ENCODE results near the gene PHF14. TPM values are rescaled to one million over a fixed set of nuclear protein-coding genes. Genes with fewer than 3 reads are reported as not detected.

PHF14 gene
- polyA plus RNA-seq, 3 donors, result 4.8 to 7.4 (median 5.4) TPM

DNA sequence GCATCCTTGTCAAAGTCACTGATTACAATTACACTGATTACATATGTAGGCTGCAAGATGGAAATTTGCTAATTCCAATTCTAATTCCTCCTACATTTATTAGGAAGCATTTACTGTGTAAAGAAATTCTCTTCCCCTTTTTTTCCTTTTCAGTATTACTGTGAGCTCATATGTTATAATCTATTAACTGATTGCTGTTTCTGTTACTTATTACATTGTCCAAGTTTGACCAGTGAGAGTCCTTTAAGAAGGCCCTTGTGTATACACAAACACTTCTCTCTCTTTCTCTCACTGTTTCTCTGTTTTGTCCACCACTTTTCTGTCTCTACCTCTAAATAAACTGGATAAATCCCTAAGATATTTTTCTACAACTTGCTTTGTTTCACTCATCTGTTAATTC is 31.5 kb downstream of the PHF14 start:
- H3K36me3 ChIP-seq (replicated peaks in 1 of 2; ENCODE audit: control insufficient read depth in 1 of 2, insufficient read depth in 2 of 2, low read length in 2 of 2), result peaks cover 0 to 19% of the 10 kb centered on the region in 2 donors
- no peak overlapping the region for H3K4me3 ChIP-seq (replicated peaks in 1 of 3; ENCODE audit: low read depth in 2 of 3, low read length in 3 of 3)

DNA sequence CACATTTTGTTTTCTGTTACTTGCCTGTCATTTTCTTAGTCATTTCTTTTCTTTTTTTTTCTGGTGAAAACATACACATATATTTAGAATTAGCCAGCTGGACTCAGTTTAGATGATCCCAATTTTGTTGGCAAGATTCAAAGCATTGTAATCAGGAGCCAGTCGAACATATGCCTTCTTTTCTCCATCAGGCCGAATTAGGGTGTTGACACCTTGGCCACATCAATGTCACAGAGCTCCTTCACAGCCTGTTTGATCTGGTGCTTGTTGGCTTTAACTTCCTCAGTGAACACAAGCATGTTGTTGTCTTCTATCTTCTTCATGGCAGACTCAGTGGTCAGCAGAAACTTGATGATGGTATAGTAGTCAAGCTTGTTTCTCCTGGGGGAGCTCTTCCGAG is 32.6 kb downstream of the PHF14 start:
- H3K9ac ChIP-seq (ENCODE audit: insufficient read depth, low read length, poor library complexity, severe bottlenecking), result no peak overlapping the region
- no peak overlapping the region for H3K27ac Mint-ChIP-seq
- no peaks in the 10 kb centered on the region for H3K27me3 ChIP-seq (ENCODE audit: control insufficient read depth in 2 of 2, insufficient read depth in 2 of 2, low read length in 2 of 2)
- no peaks in the 10 kb centered on the region for H3K4me1 ChIP-seq (ENCODE audit: control insufficient read depth in 1 of 2, insufficient read depth in 2 of 2, low read length in 2 of 2)
- no peaks in the 10 kb centered on the region for H3K4me1 Mint-ChIP-seq
- no peak for TF ChIP-seq CTCF (IDR thresholded peaks at IDR 0.05)
- H3K9me3 Mint-ChIP-seq, result peaks cover 0 to 2% (median 0%) of the 10 kb centered on the region in 7 donors
- H3K27me3 Mint-ChIP-seq (ENCODE audit: low read depth in 3 of 3), result peaks cover 0 to 2% (median 0%) of the 10 kb centered on the region in 3 donors
- no peak overlapping the region for H2AFZ ChIP-seq (ENCODE audit: insufficient read depth, low read depth, low read length, poor library complexity, severe bottlenecking)
- H4K20me1 ChIP-seq (ENCODE audit: insufficient read depth, low read length), result peaks cover 2% of the 10 kb centered on the region
- no peak for DNase-seq
- WGBS (ENCODE audit: insufficient coverage), result 100% methylated on average over 1 of the region's 3 CpGs
- no peak overlapping the region for H3K4me2 ChIP-seq (replicated peaks; ENCODE audit: extremely low read depth, low read length, poor library complexity, severe bottlenecking)
- no peak overlapping the region for H3K27ac ChIP-seq (ENCODE audit: low read depth in 1 of 2, low read length in 2 of 2)
- H3K36me3 ChIP-seq (replicated peaks in 1 of 2; ENCODE audit: control insufficient read depth in 1 of 2, insufficient read depth in 2 of 2, low read length in 2 of 2), result peaks cover 0 to 19% of the 10 kb centered on the region in 2 donors
- H3K79me2 ChIP-seq (ENCODE audit: insufficient read depth, low read length), result no peaks in the 10 kb centered on the region
- H3K36me3 Mint-ChIP-seq, result peaks cover 19 to 45% of the 10 kb centered on the region in 2 donors
- no peaks in the 10 kb centered on the region for H3K9me3 ChIP-seq (replicated peaks in 1 of 2; ENCODE audit: control insufficient read depth in 1 of 2, insufficient read depth in 1 of 2, low read length in 2 of 2)
- H3K4me3 ChIP-seq (replicated peaks in 1 of 3; ENCODE audit: low read depth in 2 of 3, low read length in 3 of 3), result no peak overlapping the region
- no peak overlapping the region for H3K4me3 Mint-ChIP-seq
- intact Hi-C loops (cut with micrococcal nuclease), result no loop called here

More for the DNA sequence above, 31.5 kb downstream of the PHF14 start:
- TF ChIP-seq CTCF (IDR thresholded peaks at IDR 0.05), result no peak
- H3K27me3 ChIP-seq (ENCODE audit: control insufficient read depth in 2 of 2, insufficient read depth in 2 of 2, low read length in 2 of 2), result no peaks in the 10 kb centered on the region
- H3K4me2 ChIP-seq (replicated peaks; ENCODE audit: extremely low read depth, low read length, poor library complexity, severe bottlenecking), result no peak overlapping the region
- DNase-seq, result no peak
- no peak overlapping the region for H3K27ac ChIP-seq (ENCODE audit: low read depth in 1 of 2, low read length in 2 of 2)
- intact Hi-C loops (cut with micrococcal nuclease), result no loop called here
- Mint-ChIP-seq H3K27ac (peak overlapping the region in 2 of 7 donors; percentile 6 to 40), H3K27me3 (ENCODE audit: low read depth in 3 of 3) (peaks cover 0 to 2% (median 0%) of the 10 kb centered on the region in 3 donors), H3K4me3 (no peak overlapping the region), H3K36me3 (peaks cover 25 to 52% of the 10 kb centered on the region in 2 donors), H3K9me3 (peaks cover 0 to 4% (median 0%) of the 10 kb centered on the region in 7 donors), H3K4me1 (no peaks in the 10 kb centered on the region)
- no peaks in the 10 kb centered on the region for H3K4me1 ChIP-seq (ENCODE audit: control insufficient read depth in 1 of 2, insufficient read depth in 2 of 2, low read length in 2 of 2)
- H3K79me2 ChIP-seq (ENCODE audit: insufficient read depth, low read length), result peaks cover 3% of the 10 kb centered on the region
- H3K9me3 ChIP-seq (replicated peaks in 1 of 2; ENCODE audit: control insufficient read depth in 1 of 2, insufficient read depth in 1 of 2, low read length in 2 of 2), result no peaks in the 10 kb centered on the region
- H3K9ac ChIP-seq (ENCODE audit: insufficient read depth, low read length, poor library complexity, severe bottlenecking), result no peak overlapping the region
- H4K20me1 ChIP-seq (ENCODE audit: insufficient read depth, low read length), result no peaks in the 10 kb centered on the region
- no peak overlapping the region for H2AFZ ChIP-seq (ENCODE audit: insufficient read depth, low read depth, low read length, poor library complexity, severe bottlenecking)

All from CD14-positive monocyte (primary cell).